Activated naive CD4-positive, alpha-beta T cell treated with anti-CD3 and anti-CD28 coated beads, Interleukin-2, amount 10 ng/mL, durations not matched to agents 7 days and 5 days (primary cell): ENCODE results near the gene SYT3.

Source experiments
- CTCF ChIA-PET: fragments of 350-600 bp; sonication (Branson Sonifier 250); formaldehyde crosslinking; loops from one replicate; lab custom pipeline; 2021; ENCODE audit warnings: antibody characterized with exemption; lab: Charles Lee
- DNase-seq: peaks from one replicate; pipeline ENCODE4 v3.0.0-alpha.2; 2020
- H3K27ac Mint-ChIP-seq: one replicate; pipeline ENCODE4 v1.8.0; 2021; ENCODE audit warnings: mild to moderate bottlenecking, moderate library complexity, mixed read lengths
- H3K27me3 Mint-ChIP-seq: one replicate; pipeline ENCODE4 v1.8.0; 2021; ENCODE audit warnings: mild to moderate bottlenecking, mixed read lengths
- H3K36me3 Mint-ChIP-seq: one replicate; pipeline ENCODE4 v1.8.0; 2021; ENCODE audit warnings: mixed read lengths
- H3K4me1 Mint-ChIP-seq: one replicate; pipeline ENCODE4 v1.8.0; 2021; ENCODE audit warnings: mixed read lengths
- H3K4me3 Mint-ChIP-seq: one replicate; pipeline ENCODE4 v1.8.0; 2021; ENCODE audit warnings: mild to moderate bottlenecking, moderate library complexity, mixed read lengths
- H3K9me3 Mint-ChIP-seq: one replicate; pipeline ENCODE4 v1.8.0; 2021; ENCODE audit warnings: mixed read lengths

The SYT3 gene

DNA sequence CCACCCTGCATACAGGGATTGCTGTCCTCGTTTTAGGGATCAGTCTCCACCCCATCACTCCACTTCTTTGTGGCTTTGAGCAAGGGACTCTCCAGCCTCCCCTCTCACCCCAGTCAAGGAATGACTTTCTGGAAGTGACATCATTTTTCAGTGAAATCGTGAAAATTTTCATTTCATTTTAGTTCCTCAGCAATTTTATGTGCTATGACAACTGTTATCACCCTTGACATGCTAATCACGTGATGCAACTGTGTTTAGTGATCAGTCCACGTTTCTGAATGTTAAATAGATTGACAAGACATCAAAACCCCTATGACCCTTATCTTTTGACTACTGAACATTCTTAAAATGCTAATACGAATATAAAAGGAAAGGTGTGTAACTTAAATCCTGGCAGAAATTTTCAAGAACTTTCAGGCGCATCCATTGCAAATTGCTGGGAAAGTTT lies 17.6 kb upstream of the SYT3 start:
- no peak overlapping the region for H3K27ac Mint-ChIP-seq
- DNase-seq: no peak
- CTCF ChIA-PET: no interaction called here
- H3K4me1 Mint-ChIP-seq: peaks cover 19% of the 10 kb centered on the region
- peaks cover 73% of the 10 kb centered on the region for H3K27me3 Mint-ChIP-seq
- peaks cover 20% of the 10 kb centered on the region for H3K9me3 Mint-ChIP-seq
- peaks cover 3% of the 10 kb centered on the region for H3K36me3 Mint-ChIP-seq
- H3K4me3 Mint-ChIP-seq: no peak overlapping the region

DNA sequence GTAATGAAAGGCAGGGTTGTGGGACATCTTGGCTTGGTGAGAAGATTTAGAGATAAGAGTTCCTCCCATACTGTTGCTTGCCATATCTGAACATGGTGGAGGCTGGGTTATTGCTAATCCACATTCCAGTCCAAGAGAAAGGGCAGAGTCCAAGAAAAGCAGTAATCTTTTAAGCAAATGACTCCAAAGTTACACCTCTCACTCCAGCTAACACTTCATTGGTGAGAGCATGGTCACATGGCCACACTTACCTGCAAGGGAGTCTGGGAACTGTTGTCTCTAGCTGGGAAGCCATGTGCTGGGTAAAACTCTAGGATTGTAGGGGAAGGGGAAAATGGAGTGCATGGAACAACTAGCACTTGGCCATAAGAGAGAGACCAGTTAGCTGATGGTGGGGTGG lies 15.2 kb upstream of the SYT3 start:
- peaks cover 57% of the 10 kb centered on the region for H3K27me3 Mint-ChIP-seq
- peaks cover 19% of the 10 kb centered on the region for H3K4me1 Mint-ChIP-seq
- H3K9me3 Mint-ChIP-seq: peaks cover 22% of the 10 kb centered on the region
- CTCF ChIA-PET: no interaction called here
- H3K27ac Mint-ChIP-seq: no peak overlapping the region
- H3K4me3 Mint-ChIP-seq: no peak overlapping the region
- DNase-seq: no peak
- peaks cover 3% of the 10 kb centered on the region for H3K36me3 Mint-ChIP-seq

DNA sequence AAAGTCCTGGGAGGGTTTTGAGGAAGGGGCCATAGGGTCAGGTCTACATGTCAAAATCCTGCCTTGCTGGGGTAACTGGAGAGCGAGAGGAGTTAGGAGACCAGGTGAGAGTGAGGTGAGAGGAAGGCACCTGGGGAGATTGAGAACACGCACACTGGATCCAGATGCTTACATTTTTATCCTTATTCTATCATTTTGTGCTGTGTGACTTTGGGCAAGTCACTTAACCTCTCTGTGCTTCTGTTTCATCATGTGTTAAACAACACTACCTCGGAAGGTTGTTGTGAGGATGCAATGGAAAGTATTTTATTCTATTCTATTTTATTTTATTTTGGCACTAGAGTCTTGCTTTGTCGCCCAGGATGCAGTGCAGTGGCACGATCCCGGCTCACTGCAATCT lies 13.0 kb upstream of the SYT3 start:
- Mint-ChIP-seq H3K9me3 (peaks cover 14% of the 10 kb centered on the region), H3K4me1 (peaks cover 5% of the 10 kb centered on the region), H3K27me3 (peaks cover 46% of the 10 kb centered on the region), H3K27ac (no peak overlapping the region), H3K36me3 (no peaks in the 10 kb centered on the region), H3K4me3 (no peak overlapping the region)
- CTCF ChIA-PET: no interaction called here
- DNase-seq: no peak

DNA sequence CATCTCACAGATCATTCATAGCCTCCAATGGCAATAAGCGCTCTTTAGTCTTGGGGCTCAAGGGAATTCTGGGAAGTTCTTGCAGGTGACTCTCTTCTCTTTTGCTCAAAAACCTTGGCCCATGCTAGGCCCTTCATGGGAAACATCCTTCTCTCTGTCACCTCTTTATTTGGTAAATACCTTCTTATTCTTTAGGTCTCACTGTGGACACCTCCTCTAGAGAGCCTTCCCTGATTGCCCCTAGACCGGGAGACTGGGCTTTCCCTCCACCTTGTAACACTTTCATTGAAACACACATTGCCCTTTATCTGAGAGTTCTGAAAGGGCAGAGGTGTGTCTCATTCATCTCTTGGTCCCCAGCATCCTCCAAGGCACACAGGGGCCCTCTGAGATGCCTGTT lies 11.5 kb upstream of the SYT3 start:
- Mint-ChIP-seq H3K9me3 (peaks cover 8% of the 10 kb centered on the region), H3K27me3 (peaks cover 35% of the 10 kb centered on the region), H3K27ac (no peak overlapping the region), H3K4me1 (no peaks in the 10 kb centered on the region), H3K4me3 (no peak overlapping the region), H3K36me3 (no peaks in the 10 kb centered on the region)
- DNase-seq: no peak
- CTCF ChIA-PET: no interaction called here

DNA sequence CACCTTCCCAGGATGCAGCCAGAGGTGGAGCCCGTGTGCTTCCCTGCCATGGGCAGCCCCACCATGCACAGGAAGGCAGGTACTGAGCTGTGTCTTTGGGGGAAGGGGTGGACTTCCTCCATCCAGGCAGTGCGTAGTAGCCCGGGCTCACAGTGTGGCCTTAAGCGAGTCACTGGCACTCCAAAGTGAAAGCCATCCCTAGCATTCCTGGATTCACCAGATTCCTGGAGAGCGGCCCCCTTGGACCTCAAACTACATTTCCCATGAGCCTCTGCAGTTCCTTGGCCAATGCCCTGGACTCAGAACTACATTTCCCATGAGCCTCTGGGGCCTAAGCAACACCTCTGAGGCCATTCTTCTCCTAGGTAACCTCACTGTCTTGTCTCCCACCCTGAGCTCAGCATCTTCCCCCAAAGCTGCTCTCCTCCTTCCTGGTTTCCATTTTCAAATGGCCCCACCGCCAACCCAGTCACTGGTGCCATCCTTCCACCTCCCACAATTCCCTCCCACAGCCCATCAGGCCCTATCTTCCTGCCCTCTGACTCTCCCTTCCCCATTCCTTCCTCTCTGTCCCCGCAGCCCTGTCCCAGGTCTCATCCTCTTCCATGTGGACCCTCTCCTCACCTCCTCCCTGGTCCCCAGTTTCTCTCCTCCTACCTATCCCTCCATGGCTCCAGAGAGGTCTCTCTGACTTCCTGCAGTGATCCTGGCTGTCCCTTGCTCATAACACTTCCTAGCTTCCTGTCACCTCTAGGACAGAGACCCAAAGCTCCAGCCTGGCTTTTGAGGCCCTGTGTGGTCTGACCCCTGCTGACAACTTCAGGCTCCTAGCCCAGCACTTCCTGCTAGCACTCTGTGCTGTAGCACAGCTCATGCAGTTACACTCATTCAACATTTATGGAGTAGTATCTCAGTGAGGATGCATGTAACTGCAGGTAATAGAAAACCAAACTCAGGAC lies 10.0 kb upstream of the SYT3 start, which contains the start of gene C19orf81:
C19orf81 (plus strand) TSS at position 13 of the 959 bp plus-strand sequence; CDS start at position 13, 0 bp downstream.
- no peak for DNase-seq
- Mint-ChIP-seq H3K36me3 (no peaks in the 10 kb centered on the region), H3K9me3 (peaks cover 3% of the 10 kb centered on the region), H3K4me3 (no peak within 1 kb of the TSS), H3K27me3 (peaks cover 23% of the 10 kb centered on the region), H3K27ac (peak within 1 kb of the TSS; percentile 50), H3K4me1 (no peaks in the 10 kb centered on the region)
- CTCF ChIA-PET: no interaction called here

DNA sequence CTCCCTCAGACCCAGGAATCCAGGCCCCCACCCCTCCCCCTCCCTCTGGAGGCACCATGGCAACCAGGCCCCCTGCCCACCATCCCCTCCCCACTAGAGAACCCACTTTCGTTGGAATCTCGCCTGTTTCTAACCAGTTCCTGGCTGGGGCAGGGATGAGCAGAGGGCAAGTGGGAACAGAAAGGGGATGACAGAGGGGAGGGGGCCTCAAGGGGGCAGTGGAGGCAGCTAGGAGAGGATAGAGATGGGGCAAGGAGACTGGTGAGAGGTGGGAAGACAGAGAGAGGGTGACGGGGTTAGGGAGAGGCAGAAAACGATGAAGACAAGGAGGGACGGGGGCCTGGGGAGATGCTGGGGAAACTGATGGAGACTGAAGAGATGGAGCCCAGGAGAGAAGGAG lies 9.0 kb upstream of the SYT3 start:
- DNase-seq: no peak
- no peaks in the 10 kb centered on the region for H3K4me1 Mint-ChIP-seq
- no peaks in the 10 kb centered on the region for H3K36me3 Mint-ChIP-seq
- H3K4me3 Mint-ChIP-seq: no peak overlapping the region
- H3K27me3 Mint-ChIP-seq: peaks cover 15% of the 10 kb centered on the region
- CTCF ChIA-PET: no interaction called here
- H3K9me3 Mint-ChIP-seq: peaks cover 3% of the 10 kb centered on the region
- H3K27ac Mint-ChIP-seq: no peak overlapping the region

DNA sequence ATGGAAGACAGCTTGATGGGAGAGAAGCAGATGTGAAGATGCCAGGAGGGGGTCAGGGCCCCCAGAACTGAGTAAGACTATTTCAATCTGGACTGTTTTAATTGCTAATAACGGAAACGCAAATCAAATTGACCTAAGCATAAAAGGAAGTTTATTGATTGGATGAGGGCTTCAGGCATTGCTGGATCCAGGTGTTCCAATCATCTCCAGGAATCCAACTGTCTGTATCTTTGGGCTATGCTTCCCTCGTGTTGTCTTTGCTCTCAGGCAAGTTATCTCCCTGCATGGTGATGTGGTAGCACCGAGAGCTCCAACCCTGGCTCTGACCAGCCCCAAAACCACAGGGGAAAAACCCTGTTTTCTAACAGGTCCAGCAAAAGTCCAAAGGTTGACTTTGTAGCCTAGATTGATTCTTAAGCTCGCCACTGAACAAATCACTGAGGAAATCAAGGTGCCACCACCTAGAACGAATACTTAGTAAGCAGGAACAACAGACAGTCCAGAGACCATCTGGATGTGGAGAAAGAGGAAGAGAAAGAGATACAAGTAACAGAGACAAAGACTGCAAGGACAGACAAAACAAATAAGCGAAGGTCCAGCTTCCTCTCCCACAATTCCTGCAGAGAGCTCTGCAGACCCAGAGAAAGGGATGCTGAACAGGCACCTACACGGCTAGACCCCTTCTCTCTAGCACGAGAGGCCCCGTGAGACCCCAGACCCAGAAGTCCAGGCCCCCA lies 8.4 kb upstream of the SYT3 start:
- CTCF ChIA-PET: no interaction called here
- peaks cover 3% of the 10 kb centered on the region for H3K9me3 Mint-ChIP-seq
- H3K27me3 Mint-ChIP-seq: peaks cover 14% of the 10 kb centered on the region
- H3K36me3 Mint-ChIP-seq: no peaks in the 10 kb centered on the region
- no peak for DNase-seq
- no peaks in the 10 kb centered on the region for H3K4me1 Mint-ChIP-seq
- H3K27ac Mint-ChIP-seq: no peak overlapping the region
- H3K4me3 Mint-ChIP-seq: no peak overlapping the region

DNA sequence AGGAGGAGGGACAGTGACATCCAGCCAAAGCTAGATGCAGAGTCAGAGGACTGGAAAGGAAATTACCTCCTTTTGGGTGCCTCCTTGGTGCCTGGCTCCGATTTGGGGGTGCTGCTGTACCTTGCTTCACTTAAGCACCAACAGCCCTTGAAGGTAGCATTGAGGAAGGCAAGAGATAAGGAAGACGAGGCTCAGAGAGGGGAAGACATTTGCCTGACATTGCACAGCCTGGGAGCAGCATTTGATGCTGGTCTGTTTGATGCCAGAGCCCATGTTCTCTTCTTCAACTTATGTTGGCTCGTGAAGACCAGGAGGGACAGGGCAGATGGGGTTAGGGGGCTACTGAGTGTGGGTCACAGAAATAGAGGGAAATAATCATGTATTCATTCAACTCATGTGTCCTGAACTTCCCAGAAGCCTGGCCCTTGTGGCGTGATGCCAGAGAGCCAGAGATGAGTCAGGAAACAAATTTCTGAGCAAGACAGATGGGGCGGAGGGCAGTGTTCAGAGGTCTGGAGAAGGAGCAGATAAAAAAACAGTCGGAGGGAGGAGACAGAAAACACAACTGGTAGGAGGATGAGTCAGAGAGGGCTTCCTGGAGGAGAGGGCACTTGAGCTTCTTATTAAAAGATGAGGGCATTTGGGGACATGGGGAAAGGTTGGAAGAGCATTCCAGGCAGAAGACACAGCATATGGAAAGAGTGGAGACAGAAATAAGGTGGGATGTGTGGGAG lies 6.6 kb upstream of the SYT3 start:
- H3K4me1 Mint-ChIP-seq: no peaks in the 10 kb centered on the region
- H3K36me3 Mint-ChIP-seq: no peaks in the 10 kb centered on the region
- no peak for DNase-seq
- peaks cover 13% of the 10 kb centered on the region for H3K27me3 Mint-ChIP-seq
- CTCF ChIA-PET: interaction anchor here (1.0 kb wide), 1 partner anchor 23 kb away, joined by 3 read pairs; no protein-coding TSS in a partner anchor
- H3K9me3 Mint-ChIP-seq: peaks cover 3% of the 10 kb centered on the region
- no peak overlapping the region for H3K27ac Mint-ChIP-seq
- no peak overlapping the region for H3K4me3 Mint-ChIP-seq

DNA sequence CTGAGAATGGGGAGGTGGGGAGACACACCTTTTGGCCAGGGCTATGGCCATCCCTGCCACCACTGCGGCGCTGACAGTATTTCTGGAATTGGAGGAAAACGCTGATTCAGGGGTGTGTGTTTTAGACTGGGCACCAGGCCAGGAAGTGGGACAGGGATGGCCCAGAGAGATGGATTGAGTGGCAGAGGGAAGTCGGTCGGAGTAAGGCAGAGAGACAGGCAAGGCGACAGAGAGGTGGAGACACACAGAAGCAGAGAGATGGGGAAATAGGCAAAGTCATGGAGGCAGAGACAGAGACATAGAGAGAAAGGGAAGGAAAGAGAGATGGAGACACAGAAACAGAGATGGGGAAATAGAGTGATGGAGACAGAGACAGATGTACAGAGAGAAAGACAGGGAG lies 5.4 kb upstream of the SYT3 start:
- CTCF ChIA-PET: no interaction called here
- Mint-ChIP-seq H3K36me3 (no peaks in the 10 kb centered on the region), H3K9me3 (peaks cover 3% of the 10 kb centered on the region), H3K27me3 (peaks cover 21% of the 10 kb centered on the region), H3K27ac (no peak overlapping the region), H3K4me1 (no peaks in the 10 kb centered on the region), H3K4me3 (no peak overlapping the region)
- no peak for DNase-seq

DNA sequence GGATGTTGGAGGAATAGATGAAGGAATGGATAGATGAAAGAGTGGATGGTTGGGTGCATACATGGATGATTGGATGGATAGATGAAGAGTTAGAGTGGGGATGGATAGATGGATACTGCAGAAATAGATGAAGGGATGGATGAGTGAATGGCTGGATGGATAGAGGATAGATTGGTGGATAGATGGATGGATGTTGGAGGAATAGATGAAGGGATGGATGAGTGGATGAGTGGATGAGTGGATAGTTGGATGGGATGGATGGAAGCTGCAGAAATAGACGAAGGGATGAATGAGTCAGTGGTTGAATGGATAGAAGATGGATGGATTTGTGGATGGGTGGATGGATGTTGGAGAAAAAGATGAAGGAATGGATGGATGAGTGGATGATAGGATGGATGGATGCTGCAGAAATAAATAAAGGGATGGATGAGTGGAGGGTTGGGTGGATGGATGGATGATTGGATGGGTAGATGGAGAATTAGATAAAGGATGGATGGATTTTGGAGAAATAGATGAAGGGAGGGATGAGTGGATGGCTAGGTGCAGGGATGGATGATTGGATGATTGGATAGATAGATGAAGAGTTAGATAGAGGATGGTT lies 4.7 kb upstream of the SYT3 start:
- Mint-ChIP-seq H3K27me3 (peaks cover 23% of the 10 kb centered on the region), H3K4me1 (no peaks in the 10 kb centered on the region)

DNA sequence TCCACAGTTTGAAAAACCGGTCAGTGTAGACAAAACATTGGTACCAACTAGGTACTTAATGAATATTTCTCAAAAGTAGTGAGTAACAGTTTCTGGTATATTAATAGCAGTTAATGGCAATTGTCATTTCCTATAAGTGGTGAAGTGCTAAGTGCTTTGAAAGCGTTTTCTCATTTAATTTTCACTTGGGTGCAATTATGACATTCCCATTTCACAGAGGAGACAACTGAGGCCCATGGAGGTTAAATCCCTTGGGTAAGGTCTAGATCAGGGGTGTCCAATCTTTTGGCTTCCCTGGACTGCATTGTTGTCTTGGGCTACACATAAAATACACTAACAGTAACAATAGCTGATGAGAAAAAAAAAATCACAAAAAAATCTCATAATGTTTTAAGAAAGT lies 687 bp upstream of the SYT3 start:
- DNase-seq: no peak
- Mint-ChIP-seq H3K27ac (no peak overlapping the region), H3K4me3 (no peak overlapping the region), H3K9me3 (peaks cover 4% of the 10 kb centered on the region), H3K27me3 (peaks cover 52% of the 10 kb centered on the region), H3K36me3 (no peaks in the 10 kb centered on the region), H3K4me1 (peaks cover 2% of the 10 kb centered on the region)
- CTCF ChIA-PET: no interaction called here

More for the DNA sequence above, 4.7 kb upstream of the SYT3 start:
- DNase-seq: no peak
- no peak overlapping the region for H3K4me3 Mint-ChIP-seq
- no peak overlapping the region for H3K27ac Mint-ChIP-seq
- no peaks in the 10 kb centered on the region for H3K36me3 Mint-ChIP-seq
- H3K9me3 Mint-ChIP-seq: no peaks in the 10 kb centered on the region
- CTCF ChIA-PET: no interaction called here

DNA sequence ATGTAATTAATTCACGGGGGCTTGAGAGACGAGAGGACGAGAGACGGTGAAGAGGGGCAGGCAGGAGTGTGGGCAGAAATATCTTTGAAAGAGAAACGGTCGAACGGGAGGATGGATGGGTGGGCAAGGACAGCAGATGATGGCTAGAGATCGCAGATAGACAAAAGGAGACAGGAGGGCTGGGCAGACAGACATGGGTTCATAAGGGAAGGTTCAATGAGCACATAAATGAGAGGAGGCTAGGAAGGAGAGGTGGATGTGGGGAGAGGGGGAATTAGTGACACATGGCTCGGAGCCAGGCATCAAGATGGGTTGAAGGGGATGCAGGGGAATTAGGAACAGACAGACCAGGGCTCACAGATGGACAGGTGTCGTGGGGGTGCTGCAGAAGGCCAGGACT lies 1.1 kb downstream of the SYT3 start:
- Mint-ChIP-seq H3K36me3 (no peaks in the 10 kb centered on the region), H3K9me3 (peaks cover 16% of the 10 kb centered on the region), H3K27ac (no peak overlapping the region), H3K4me3 (no peak overlapping the region), H3K4me1 (peaks cover 2% of the 10 kb centered on the region), H3K27me3 (peaks cover 52% of the 10 kb centered on the region)
- CTCF ChIA-PET: no interaction called here
- no peak for DNase-seq

DNA sequence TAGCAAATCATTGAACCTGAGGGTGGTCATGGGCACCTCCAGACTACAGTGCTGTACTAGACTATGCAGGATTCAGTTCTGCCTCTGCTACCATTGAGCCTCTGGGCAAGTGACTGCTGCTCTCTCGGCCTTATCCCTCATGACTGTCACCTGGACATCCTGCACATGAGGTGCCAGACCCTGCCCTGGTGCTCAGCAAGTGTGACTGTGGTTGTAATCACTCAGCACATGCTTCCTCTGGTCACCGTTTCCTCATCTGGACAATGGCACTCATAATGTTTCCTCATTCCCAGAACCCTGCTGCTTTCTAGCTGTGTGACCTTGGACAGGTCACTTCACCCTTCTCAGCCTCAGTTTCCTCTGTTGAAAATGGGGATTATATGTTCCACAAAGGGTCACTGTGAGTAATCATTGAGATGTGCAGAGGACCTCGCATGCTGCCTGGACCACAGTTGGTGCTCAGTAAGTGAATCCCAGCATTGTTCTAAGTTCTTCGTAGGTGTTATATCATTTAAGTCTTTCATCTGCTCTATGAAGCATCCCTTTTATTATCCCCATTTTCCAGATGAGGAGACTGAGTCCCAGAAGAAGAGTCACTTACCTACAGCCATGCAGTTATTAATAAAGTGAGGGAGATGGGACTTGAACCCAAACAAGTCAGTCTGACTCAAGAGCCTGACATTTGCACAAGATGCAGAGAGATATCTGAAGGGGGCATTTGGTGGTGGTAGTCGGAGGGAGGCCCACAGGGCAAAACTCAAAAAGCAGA lies 3.2 kb downstream of the SYT3 start:
- no peak for DNase-seq
- Mint-ChIP-seq H3K27me3 (peaks cover 48% of the 10 kb centered on the region), H3K27ac (no peak overlapping the region), H3K36me3 (no peaks in the 10 kb centered on the region), H3K4me1 (peaks cover 2% of the 10 kb centered on the region), H3K9me3 (peaks cover 22% of the 10 kb centered on the region), H3K4me3 (no peak overlapping the region)
- CTCF ChIA-PET: no interaction called here
